ENCODE data around the gene CENPP.
A peak's percentile ranks its signal among the peaks of the same experiment; 100 is the strongest.

The CENPP gene

DNA sequence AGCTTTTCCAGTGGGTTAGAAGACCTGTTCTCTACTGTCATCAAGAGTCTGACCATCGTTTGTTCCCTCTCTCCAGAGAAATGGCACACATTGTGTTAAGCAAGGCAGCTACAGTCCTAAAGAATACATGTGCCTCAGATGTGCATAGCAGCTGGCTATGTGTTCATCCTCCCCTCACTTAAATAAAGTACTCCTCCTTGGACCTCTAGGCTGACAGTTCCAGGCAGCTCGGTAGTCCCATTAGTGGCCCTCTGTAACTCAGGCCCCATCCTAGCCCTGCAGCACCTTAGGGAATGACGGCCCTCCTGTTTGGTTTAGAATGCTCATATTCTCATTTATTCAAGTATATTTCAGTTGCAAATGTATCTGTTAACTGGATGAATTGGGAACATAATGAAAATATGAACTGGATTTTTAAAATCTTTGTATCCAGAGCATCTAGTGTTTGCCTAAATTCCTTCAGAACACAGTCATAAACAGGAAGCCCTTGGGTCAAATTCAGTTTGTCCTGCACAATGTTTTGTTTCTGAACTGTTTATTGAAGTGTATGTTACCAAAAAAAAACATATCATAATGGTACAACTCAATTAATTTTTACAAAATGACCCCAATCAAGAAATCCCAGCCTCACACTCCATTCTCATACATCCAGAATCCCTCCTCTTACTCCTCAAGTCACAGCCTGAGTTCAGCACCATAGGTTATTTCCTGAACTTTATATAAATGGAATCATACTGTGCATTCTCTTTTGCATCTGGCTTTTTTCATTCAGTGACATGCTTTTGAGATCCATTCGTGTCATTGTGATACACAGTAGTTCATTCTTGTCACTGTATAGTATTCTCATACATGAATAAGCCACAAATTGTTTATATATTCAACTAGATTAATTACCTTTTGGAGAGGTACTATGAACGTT is 158.1 kb downstream of the CENPP start:
- no peak for DNase-seq

DNA sequence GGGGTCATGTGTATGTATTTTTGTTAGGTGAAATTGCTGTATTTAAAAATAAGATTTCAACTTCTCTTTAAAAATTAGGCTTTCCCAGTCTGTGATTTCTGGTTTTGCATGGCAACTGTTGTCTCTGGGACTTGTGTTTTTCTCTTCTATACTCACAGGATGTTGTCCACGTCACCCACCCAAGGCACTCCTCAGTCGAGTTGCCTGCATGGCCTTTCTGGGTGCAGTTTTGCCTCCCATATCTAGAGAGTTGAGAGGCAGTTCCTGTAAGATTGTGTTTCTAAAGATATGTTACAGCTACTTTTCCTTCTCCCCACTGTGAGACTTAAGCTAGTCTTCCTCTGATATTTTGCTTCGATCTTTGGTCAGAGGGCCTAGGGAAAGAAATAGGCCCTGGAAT is 158.8 kb downstream of the CENPP start:
- DNase-seq: no peak

DNA sequence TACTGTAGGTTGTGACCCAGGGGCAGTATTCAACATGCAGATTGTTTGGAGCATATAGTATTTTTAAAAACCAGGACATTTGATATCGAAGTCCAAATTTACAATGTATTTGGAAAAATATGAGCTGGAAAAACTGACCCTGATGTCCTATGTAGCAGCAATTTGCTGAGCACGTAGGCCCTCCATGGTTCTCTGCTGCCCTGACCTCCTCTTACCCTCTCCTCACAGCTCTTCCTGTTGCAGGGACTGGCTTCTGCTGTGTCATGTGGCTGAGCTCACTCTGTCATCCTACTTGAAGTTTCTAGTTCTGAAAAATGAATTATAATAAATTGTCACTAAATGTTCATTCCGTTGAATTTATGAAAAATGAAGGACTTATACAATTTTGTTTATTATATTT is 160.6 kb downstream of the CENPP start:
- no peak for DNase-seq

DNA sequence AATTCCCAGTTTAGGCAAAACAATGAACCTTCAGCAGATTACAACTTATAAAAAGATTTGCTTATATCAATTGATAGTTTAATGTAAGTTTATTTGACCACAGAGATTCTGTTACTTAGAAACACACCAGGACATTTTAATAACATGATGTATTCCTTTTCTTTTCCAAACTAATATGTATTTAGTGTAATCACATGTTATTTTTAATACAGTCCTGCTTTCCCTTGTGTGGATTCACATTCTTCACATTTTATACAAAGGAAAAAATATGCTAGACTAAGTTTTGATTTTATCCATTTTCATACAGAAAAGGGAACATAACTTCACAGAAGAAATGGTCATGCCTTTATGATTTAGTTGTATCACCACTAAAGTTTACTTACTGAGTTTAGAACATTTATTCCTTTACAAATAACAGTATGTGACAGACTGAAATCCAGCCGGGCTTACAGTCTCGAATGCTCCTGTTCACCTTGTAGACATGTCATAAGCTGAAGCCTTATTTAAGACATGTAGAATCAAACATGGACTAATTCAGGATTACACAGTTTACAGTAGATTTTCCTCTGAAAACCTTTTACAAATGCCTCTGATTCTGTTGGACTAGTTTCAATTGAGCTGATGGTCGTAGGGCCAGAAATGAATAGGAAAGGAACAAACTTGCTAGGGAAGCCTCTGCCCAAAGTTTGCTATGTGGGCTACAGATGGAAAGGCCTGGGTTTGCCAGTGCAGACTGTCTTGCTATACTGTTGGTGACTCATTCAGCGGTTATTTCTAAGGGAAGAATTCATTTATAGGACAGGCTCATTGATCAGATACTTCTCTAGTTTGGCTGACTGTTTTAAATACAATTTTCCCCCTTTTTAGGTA is 163.2 kb downstream of the CENPP start:
- no peak for DNase-seq

DNA sequence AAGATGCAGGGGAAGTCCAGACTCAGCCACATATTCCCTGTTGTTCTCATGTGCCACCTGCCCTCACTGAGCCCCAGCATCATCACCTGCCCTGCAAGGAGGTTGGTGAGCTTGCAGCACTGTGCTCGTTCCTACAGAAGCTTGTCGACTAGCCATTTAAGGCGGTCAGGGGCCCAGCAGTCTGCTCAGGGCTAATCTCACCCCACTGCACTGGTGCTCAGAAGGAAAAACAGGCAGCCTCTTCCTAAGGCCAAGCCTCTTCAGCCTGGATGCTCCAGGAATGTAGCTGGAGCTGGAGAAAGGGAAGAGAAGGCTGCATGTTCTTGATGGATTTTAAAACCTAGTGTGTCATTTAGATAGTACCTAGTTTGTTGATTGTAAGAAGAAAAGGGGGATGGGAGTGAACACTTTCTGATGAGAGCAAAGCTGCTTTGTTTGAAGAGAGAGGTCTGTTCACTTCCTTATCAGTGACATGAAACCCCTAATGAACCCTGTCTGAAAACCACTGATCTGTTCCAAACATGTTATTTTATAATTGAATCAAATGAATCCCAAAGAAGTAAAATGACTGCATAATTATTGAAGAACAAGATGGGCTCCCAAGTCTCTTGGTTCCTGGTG is 167.1 kb downstream of the CENPP start:
- DNase-seq: no peak

DNA sequence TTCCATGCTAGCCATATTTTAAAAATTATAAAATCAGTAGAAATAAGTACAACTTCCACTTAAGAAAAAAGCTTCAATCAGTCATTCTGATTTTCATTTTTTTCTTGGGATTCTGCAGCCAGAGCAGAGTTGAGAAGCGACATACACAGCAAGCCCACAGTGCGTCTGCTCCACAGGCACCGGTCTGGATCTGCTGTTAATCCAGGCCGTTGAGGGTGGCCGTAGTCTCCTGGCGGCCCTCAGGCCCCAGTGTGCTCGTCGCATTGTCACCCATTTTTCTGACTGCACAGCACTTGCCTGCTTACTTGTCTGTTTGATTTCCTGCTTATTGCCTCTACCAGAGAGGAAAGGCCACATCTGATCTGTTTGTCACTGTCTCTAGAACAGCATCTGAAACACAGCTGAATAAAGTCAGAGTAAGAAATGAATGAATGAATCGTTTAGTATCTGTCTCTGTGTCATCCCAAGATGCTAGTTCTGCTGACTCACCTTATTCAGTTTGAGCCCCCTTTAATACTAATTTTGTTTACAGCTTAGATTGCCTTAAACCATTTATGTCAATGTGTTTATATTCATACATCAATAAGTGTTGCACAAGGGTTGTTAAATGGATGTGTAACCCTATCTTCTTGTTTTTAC is 168.1 kb downstream of the CENPP start:
- no peak for DNase-seq

DNA sequence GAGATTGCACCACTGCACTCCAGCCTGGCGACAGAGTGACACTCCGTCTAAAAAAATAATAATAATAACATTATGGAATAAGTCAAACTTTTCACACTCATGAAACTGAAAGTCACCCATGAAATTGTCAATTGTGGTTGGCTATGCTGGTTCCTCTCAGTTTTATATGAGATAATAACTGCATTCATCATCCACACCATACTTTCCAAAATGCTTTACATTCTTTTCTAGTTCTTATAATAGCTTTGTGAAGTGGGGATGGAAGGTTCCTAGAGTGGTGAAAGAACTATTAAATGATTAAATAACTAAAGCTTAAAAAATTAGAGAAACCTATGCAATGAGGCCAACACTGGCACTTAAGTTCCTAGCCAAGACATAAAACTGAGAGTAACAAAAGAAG is 169.1 kb downstream of the CENPP start:
- no peak for DNase-seq

DNA sequence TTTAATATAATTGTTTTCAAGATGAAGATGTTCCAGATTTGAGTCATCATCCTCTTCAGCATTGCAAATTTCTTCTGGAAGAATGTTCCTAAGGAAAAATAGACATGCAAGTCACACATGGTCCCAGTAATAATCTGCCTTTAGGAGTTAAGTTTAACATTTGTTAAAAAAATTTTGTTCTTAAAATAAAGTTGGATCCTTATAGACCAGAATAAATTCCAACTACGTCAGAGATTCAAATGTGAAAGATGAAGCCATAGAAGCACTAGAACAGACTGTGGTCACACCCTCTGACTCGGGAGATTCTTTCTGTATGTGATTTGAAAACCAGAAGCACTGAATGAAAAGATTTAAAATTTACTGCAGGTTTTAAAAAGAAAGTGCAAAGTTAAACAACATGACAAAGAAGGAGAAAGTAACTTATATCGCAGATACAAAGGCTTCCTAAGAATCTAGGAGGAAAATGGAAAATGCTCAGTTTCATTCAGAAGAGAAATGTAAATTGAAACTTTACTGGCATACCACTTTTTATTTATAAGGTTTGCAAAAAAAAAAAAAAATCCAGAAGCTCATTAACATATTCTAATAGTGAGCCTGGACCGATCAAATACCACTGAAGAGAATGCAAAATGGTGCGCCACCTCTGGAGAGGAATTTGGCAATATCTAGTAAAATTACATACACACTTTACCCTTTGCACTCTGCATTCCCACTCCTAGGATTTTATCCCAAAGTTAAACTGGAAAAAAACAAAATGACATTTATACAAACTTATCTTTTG is 170.8 kb downstream of the CENPP start:
- no peak for DNase-seq

DNA sequence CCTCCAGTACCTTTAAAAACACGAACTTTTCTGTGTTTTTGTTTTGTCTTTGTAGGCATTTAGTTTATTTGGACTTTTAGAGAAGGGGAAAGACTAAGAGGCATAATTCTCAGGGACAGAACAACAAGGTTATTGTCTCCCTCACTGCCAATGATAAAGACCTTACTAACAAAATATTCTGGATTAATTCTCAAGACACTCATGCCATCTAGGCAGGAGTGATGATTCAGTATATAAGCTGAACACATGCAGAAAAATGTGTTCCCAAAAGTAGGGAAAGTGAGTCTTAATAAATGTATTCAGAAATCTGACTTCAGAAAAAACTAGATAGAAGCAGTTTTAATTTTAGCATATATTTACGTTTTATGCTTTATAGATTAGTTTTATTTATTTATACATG is 173.9 kb downstream of the CENPP start:
- no peak for DNase-seq

DNA sequence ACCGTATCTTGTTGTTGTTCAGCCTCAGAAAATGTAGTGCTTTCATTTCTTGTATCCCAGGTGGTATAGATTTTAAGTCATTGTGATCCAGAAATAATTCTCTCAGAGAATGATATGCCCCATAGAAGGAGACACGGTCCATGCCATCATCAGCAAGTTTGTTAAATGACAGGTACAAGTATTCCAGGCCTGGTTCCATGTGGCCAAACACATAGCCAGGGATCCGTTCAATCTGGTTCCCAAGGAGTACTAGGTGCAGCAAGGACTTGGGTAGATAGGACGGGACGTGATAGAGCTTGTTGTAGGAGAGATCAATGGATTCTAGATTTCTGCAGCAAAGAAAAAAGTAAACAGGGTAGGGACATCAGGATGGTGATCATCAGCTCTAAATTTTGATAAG is 175.0 kb downstream of the CENPP start:
- no peak for DNase-seq

DNA sequence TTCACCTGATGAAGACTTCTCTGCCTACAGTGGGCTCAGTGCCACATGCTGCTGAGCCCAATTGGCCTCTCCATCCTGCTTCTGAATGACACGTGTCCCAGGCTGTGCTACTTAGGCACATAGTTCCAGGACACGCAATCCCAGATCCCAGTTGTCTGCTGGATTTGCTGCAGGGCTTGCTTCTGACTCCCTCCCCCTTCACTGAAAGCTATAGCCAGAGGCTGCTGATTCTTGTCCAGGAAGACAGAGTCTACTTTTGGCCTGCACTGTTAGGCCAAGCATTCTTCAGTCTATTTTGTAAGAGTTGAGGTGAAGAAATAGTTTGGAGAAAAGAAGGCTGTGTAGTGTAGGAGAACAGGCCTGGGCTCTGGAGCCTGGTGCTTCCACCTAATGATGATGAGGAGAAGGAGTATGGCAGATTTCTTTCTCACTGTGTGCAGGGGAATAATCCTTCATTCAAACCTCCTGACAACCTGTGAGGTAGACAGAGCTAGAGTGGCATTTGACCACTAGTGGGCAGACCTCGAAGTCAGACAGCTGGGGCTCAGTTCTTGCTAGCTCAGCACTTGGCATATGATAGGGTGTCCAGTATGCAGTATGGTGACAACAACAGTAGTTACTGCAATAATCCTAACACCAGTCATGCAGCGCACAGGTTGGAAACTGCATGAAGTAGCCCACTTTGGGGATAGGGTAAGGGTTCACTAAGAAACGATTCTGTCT is 176.1 kb downstream of the CENPP start:
- DNase-seq: no peak

DNA sequence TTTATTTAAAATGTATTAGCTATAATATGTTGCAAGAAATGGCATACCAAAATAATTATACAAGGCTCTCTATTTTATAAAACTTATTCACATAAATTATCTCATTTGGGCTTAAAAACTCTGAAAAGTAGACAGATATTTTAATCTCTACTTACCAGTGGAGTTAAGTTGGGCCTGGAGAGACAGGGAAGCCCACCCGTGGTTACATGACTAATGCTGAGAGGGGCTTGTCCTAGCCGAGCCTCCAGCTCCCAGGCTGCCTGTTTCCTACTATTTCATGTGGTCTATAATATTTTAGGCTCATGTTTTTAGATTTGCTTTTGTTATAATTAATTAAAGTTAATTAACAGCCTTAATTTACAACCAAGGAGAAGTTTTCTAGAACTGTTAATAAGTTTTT is 177.4 kb downstream of the CENPP start:
- DNase-seq: no peak

DNA sequence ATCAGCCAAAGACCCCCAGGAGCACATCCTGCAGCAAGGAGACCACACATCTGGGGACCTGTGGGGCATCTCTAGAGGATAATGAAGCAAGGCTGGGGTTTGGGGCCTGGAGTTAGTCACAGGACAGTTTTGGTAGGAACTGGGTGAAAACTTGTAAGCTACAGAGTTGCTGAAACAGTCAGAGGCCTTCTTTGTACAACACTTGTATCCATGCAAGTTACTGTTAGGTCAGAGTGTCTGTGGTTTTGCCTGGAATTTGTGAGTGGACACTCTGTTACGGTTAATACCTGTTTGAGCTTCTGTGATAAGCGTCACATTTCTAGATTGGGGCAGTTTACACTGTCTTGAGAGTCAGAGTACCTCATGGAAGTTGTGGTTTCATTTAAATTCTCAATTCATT is 179.1 kb downstream of the CENPP start:
- DNase-seq: no peak

DNA sequence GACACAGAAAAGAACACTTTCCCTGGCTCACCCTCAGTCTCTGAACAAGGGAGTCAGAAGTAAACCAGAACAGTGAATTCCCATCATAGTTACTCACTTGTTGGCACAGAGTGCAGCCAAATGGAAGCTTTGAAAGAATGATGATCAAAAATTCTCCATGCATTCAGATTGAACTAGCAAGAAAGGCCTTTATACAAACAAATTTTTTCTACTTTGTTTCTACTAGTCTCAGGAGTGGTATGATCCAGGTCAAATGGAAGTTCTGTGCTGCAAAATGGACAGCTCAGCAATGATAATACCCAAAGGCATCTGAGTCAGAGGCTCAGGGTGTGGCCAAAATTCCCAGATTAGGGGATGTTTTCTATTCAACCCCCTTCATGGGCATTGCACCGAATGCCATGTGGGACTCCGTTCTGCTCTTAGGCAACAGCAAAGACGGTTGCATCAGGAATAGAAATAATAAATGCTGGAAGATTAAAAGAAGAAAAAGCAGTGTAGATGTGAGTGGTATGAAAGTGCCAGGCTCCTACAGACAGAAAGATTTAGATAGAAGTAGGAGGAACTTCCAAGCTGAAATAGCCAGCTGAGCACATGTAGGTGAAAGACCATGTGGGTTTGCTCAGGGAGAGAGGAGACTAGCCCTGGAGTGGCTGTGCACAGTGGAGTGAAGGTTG is 180.6 kb downstream of the CENPP start:
- DNase-seq: no peak

DNA sequence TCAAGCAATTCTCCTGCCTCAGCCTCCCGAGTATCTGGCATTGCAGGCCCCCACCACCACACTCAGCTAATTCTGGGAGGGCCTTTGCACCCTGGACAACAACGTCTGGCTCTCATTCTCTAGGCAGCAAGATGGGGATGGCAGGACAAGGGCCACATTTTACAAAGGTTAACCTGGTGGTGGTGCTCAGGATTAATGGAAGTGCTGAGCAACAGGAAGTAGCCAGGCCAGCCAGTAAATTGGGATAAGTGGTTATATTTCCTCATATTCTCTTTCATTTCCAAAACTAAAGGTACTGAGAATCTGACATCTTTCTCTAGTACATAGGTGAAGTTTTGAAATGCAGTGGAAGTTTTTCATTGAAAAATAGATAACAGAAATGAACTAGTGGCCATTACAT is 181.3 kb downstream of the CENPP start:
- no peak for DNase-seq

DNA sequence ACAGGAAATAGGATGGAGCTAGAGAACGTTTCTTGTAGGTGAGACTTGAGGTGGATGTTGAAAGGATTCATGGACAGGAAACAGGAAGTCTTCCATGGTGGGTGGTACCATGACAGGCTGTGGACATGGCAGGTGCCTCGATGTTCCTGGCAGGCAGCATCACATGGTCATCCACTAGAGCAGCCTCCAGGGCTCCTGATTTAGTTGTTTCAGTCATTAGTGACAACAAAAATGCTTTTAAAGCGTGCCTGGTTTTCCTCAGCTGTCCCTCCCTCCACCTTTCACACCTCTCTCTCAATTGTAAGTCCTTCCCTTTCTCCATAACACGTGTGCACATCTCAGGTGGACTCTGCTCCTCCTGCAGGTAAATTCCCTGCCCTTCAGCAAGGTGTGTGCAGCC is 181.7 kb downstream of the CENPP start:
- peak in 1 of 2 experiments; percentile 10 for DNase-seq

DNA sequence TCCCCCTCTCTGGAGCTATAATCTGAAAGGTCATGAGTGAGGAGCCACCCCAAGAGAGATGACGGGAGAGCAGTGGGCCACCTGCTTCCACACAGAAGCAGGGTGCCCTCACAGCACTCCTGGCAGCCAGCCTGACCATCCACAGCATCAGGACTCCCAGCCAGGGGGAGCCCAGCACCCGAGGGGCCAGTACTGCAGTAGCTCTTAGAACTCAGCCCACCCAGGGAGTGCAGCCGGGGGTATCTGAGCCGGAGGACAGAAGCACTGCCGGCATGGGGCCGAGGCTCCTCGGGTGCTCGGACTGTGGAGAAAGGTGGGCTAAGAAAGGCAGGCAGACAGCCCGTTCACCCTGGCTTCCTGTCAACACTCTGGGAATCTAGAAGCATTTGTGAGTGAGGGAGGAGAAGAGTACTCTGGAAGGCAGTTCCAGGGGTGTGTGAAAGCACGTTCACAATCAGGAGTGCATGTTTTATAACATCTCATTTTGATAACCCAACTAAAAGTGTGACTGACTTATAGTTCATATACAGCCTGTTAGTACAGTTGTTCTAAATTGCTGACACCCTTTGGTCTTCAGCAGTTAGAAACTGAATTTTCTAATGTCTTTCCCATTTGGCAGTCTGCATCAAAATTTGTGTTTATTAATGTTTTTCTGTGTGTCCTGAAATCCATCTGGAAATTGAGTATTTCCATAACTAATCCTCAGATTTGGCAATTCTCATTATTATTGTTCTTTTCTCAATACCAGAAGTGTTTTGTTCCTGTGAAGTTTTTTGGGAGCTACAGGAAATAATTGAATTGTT is 182.5 kb downstream of the CENPP start:
- DNase-seq: no peak

DNA sequence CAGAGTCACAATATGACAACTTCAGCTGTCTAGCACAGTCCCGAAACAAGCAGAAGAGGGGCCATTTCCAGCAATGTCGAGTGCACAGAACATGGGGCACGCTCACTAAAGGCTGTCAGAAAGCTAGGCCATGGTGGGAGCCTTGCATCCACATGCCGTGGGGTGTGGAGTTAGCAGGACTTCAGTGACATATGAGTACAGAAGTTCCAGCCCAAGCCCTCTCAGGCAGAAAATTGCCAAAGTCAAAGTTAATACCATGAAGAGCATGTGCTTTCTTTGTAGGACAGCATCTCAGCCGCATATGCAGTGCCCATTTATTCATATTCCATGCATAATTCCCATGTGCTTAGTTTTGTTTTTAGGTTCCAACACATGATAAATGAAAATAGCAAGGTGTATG is 183.3 kb downstream of the CENPP start:
- no peak for DNase-seq

DNA sequence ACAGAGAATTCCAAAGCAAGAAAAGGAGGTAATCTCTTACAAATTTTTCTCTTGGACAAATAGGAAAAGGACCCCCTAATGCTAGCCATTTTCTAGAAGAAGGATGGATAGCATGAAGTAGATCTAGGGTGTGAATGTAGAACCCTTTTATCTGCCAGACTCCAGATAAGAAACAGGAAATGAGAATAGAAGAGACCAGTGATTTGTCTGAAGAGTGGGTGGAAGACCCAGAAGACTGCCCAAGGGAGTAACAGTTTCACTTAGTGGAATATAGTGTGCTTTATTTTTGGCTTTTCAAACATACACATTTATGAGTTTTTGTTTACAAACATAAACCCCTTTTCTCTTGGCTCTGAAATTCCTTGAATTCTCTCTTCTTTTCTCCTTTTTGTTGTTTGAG is 185.0 kb downstream of the CENPP start:
- DNase-seq: no peak

DNA sequence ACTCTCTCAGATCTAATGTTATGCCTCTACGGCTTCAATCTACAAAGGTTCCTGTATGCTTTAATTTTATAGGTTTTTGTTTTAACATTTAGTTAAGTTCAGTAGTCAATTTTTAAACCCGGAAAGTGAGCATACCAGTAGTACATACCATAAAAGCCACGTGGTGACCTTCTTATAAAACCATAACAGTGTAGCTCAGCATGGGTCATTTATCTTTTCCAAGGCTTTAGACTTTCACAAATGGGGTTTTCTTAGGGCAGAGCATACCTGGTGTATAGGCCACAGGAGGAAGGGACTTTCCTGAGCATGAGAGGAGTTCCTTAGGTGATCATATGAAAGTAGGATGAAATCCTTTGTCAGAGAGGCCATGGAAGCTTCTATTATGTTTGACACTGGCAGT is 186.9 kb downstream of the CENPP start:
- DNase-seq: no peak

All from NCI-H2081 (cell line).